GM12878 (cell line): Measurements from ENCODE around the gene SMCO1. TPM values are rescaled to one million over a fixed set of nuclear protein-coding genes. Genes with fewer than 3 reads are reported as not detected.

Experiments used
- ATAC-seq: fragments of 200-7000 bp; cut with Tn5 transposase; 3 replicates; pipeline ENCODE4 v1.9.1; 2020; ENCODE audit warnings: mild to moderate bottlenecking, moderate library complexity
- BruUV-seq: library from RNA; stranded (reverse); fragments of 400-500 nt; replicated peaks from 2 replicates; lab custom pipeline; 2021; lab: Mats Ljungman, UMichigan
- CTCF ChIA-PET: fragments of 300-600 bp; sonication (Branson Sonifier 250); formaldehyde crosslinking; extraction: SDS; loops from one replicate; lab custom pipeline; 2021; ENCODE audit warnings: inconsistent platforms; lab: Yijun Ruan, JAX
- POLR2A ChIA-PET: fragments of 350-600 bp; formaldehyde crosslinking; extraction: SDS; loops from one replicate; lab custom pipeline; 2021; ENCODE audit warnings: inconsistent platforms; lab: Charles Lee
- RAD21 ChIA-PET: fragments of 300-600 bp; sonication (Branson Sonifier 250); formaldehyde crosslinking; loops from one replicate; lab custom pipeline; 2023; ENCODE audit warnings: antibody characterized with exemption; ENCODE audit not compliant: unreplicated experiment; lab: Charles Lee
- SMC1A ChIA-PET: fragments of 300-600 bp; sonication (Branson Sonifier 250); formaldehyde crosslinking; loops from one replicate; lab custom pipeline; 2023; ENCODE audit not compliant: unreplicated experiment, uncharacterized antibody; lab: Charles Lee
- DNase-seq: peaks from one replicate; pipeline ENCODE4 v3.0.0-alpha.2; 2011; ENCODE audit warnings: low read depth, low spot score
- FAIRE-seq: peaks from 3 replicates; lab custom pipeline; 2011; peaks lifted over from hg19 to GRCh38; lab: Jason Lieb, UNC
- H2AFZ ChIP-seq: 2 replicates; pipeline ENCODE4 v1.6.0; 2011; ENCODE audit warnings: low read depth, low read length, control low read depth; ENCODE audit not compliant: control insufficient read depth
- H3K27ac ChIP-seq: 2 replicates; pipeline ENCODE4 v1.5.1; 2011; ENCODE audit warnings: control low read depth; ENCODE audit not compliant: control insufficient read depth, insufficient read depth
- H3K27me3 ChIP-seq, 2 experiments: replicated peaks in 1 of 2; 2 replicates each; pipeline versions ENCODE4 v1.6.0 to v1.6.1; 2011; ENCODE audit warnings: low read length in 1 of 2; ENCODE audit not compliant: control insufficient read depth in 2 of 2, insufficient read depth in 2 of 2
- H3K36me3 ChIP-seq, 2 experiments: 2 replicates each; pipeline ENCODE4 v1.5.1; 2011; ENCODE audit warnings: low read length in 1 of 2; ENCODE audit not compliant: control insufficient read depth in 2 of 2, insufficient read depth in 2 of 2
- H3K4me1 ChIP-seq: 2 replicates; pipeline ENCODE4 v1.6.1; 2011; ENCODE audit warnings: mild to moderate bottlenecking, low read length, moderate library complexity, mixed read lengths; ENCODE audit not compliant: control insufficient read depth, insufficient read depth
- H3K4me2 ChIP-seq: 2 replicates; pipeline ENCODE4 v1.6.0; 2011; ENCODE audit warnings: control low read depth; ENCODE audit not compliant: control insufficient read depth, insufficient read depth
- H3K4me3 ChIP-seq: fragments of 200-600 bp; sonication (generic); 2 replicates; pipeline ENCODE4 v1.5.1; 2016
- H3K79me2 ChIP-seq: 2 replicates; pipeline ENCODE4 v1.6.0; 2011; ENCODE audit warnings: low read length; ENCODE audit not compliant: control insufficient read depth, insufficient read depth
- H3K9ac ChIP-seq: 2 replicates; pipeline ENCODE4 v1.8.0; 2011; ENCODE audit warnings: low read length, control low read depth, mixed read lengths; ENCODE audit not compliant: control insufficient read depth, insufficient read depth
- H3K9me3 ChIP-seq: replicated peaks from 3 replicates; pipeline ENCODE4 v1.5.1; 2011; ENCODE audit warnings: mild to moderate bottlenecking, low read length; ENCODE audit not compliant: control insufficient read depth, insufficient read depth
- H4K20me1 ChIP-seq: 2 replicates; pipeline ENCODE4 v1.6.0; 2011; ENCODE audit not compliant: control insufficient read depth, insufficient read depth
- POLR2AphosphoS5 ChIP-seq: IDR thresholded peaks from 2 replicates; pipeline ENCODE4 v1.6.1; 2011; ENCODE audit warnings: mild to moderate bottlenecking, low read length, inconsistent platforms
- RUNX3 ChIP-seq: IDR thresholded peaks from 2 replicates; pipeline ENCODE4 v1.6.1; 2012; ENCODE audit warnings: low read length, inconsistent platforms
- SP1 ChIP-seq: IDR thresholded peaks from one replicate; pipeline ENCODE4 v1.6.1; 2011; ENCODE audit warnings: low read depth, low read length
- ZBED1 ChIP-seq: IDR thresholded peaks from 2 replicates; pipeline ENCODE4 v1.6.1; 2016; ENCODE audit warnings: borderline replicate concordance
- ZZZ3 ChIP-seq: IDR thresholded peaks from 2 replicates; pipeline ENCODE4 v1.6.1; 2011; ENCODE audit warnings: low read depth; ENCODE audit not compliant: control insufficient read depth, insufficient read length
- WGBS: methylation state at CpG from one replicate; pipeline ENCODE4 v1.1.6; 2016; ENCODE audit warnings: low lambda C conversion rate; ENCODE audit not compliant: insufficient replicate concordance, insufficient coverage; ENCODE audit errors: missing lambda C conversion rate; 5-methylcytosine and 5-hydroxymethylcytosine counted together
- in situ Hi-C: fragments of 300-500 bp; cut with MboI; formaldehyde crosslinking; loops from 9 replicates; pipeline ENCODE4 v1.14.3; 2018; ENCODE audit warnings: mixed read lengths
- intact Hi-C: fragments of 100-400 bp; cut with micrococcal nuclease; formaldehyde crosslinking; loops from one replicate; pipeline ENCODE4 v1.14.2; 2022; ENCODE audit not compliant: unreplicated experiment
- polyA plus RNA-seq, 11 experiments: library from polyadenylated mRNA; depleted of rRNA in 4 of 11; unstranded in 6 of 11; stranded (reverse) in 5 of 11; fragments of >200 nt; fragmentation: Nextera tagmentation in 4 of 11; fragmentation: Illumina TruSeq in 1 of 11; extraction: Ambion mirVana in 4 of 11; extraction: Trizol in 1 of 11; gene quantifications; 1 replicate in 1 of 11; 2 replicates in 10 of 11; pipeline versions ENCODE4 v1.2.1 to v1.2.3, GENCODE V29; 2011 to 2016; ENCODE audit warnings: inconsistent platforms in 2 of 11, missing spikeins in 2 of 11, low read depth in 1 of 11
- total RNA-seq, 4 experiments: library from RNA; depleted of rRNA in 3 of 4; stranded (reverse); fragments of >200 nt in 3 of 4; fragmentation: Illumina TruSeq in 1 of 4; extraction: Trizol in 1 of 4; gene quantifications; 2 replicates each; pipeline versions ENCODE4 v1.2.1 to v1.2.3, GENCODE V29; 2013 to 2021
- TF ChIP-seq, protein P1 (sequence below): fragments of 450-650 bp; IDR thresholded peaks from 2 replicates; pipeline ENCODE4 v1.6.1; 2016; ENCODE audit warnings: mild to moderate bottlenecking

SMCO1 gene
- total and polyA plus RNA-seq, 10 of the 15 experiments (the other 5 are each of a cell fraction or from before 2014, with no cell fraction given): 0.05 TPM; not detected in 9

DNA sequence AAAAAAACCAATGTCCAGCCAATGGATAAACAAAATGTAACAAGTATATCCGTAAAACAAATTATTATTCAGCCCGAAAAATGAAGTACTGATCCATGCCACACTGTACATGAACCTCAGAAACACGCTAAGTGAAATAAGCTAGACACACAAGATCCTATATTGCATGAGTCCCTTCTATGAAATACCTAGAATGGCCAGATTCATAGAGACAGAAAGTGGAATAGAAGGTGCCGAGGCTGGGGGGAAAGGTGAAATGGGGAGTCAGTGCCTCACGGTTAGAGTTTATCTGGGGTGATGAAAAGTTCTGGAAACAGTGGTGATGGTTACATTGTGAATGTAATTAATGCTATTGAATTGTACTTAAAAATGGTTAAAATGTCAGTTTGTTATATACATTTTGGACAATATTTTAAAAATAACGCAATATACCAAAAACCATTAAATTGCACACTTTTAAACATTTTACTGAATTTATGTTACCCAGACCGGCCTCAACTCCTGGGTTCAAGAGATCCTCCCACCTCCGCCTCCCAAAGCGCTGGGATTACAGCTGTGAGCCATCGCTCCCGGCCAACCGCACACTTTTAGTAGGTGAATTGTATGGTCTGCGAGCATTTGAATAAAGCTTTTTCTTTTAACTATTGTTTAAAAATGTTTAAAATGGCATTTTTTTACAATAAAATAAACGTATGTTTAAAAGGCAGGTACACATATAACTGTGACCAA lies 13.7 kb downstream of the SMCO1 start:
- H3K4me2 ChIP-seq: peak overlapping the region; percentile 11; the same call in 1 of the 2 replicates
- H3K79me2 ChIP-seq: peaks cover 68% of the 10 kb centered on the region
- H4K20me1 ChIP-seq: 0 out of 2 replicates have a peak, but pooled peaks cover 3% of the 10 kb centered on the region
- peak overlapping the region; percentile 99 for H3K4me3 ChIP-seq
- peaks cover under 1% of the 10 kb centered on the region; the same call in 2 of the 3 replicates for H3K9me3 ChIP-seq
- intact Hi-C loops (loop anchor here (5.0 kb wide), 1 partner anchor 59 kb away; no protein-coding TSS in a partner anchor), in situ Hi-C loops (no loop called here)
- ChIA-PET RAD21 (interaction anchor here (1.0 to 1.2 kb wide), 2 partner anchors 21 to 37 kb away, joined by 3 to 4 read pairs; no protein-coding TSS in a partner anchor), POLR2A (interaction anchor here (0.6 to 1.7 kb wide), 8 partner anchors 14 to 246 kb away, joined by 3 to 8 read pairs (median 6); no protein-coding TSS in a partner anchor), SMC1A (interaction anchor here (0.7 to 1.4 kb wide), 4 partner anchors 14 to 249 kb away, joined by 3 to 5 read pairs (median 4); no protein-coding TSS in a partner anchor), CTCF (interaction anchor here (0.7 kb wide), 1 partner anchor 21 kb away, joined by 3 read pairs; no protein-coding TSS in a partner anchor)
- no peaks in the 10 kb centered on the region for H3K27me3 ChIP-seq
- no peaks in the 10 kb centered on the region for H3K4me1 ChIP-seq
- H2AFZ ChIP-seq: no peak overlapping the region
- under 1% methylated on average over 14 of the region's 14 CpGs for WGBS
- FAIRE-seq: no peak
- peak overlapping the region; percentile 96 for H3K9ac ChIP-seq
- peak; percentile 20 for ATAC-seq
- peak overlapping the region; percentile 99 for H3K27ac ChIP-seq
- TF ChIP-seq POLR2AphosphoS5: peak; percentile 28; the same call in 1 of the 2 replicates
- peak; percentile 14; the same call in 1 of the 2 replicates for TF ChIP-seq ZBED1
- TF ChIP-seq SP1: no peak
- TF ChIP-seq RUNX3: peak; percentile 34; the same call in 1 of the 2 replicates
- no peak for TF ChIP-seq ZZZ3
- TF ChIP-seq, protein P1, sequence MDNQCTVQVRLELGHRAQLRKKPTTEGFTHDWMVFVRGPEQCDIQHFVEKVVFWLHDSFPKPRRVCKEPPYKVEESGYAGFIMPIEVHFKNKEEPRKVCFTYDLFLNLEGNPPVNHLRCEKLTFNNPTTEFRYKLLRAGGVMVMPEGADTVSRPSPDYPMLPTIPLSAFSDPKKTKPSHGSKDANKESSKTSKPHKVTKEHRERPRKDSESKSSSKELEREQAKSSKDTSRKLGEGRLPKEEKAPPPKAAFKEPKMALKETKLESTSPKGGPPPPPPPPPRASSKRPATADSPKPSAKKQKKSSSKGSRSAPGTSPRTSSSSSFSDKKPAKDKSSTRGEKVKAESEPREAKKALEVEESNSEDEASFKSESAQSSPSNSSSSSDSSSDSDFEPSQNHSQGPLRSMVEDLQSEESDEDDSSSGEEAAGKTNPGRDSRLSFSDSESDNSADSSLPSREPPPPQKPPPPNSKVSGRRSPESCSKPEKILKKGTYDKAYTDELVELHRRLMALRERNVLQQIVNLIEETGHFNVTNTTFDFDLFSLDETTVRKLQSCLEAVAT: 0 out of 2 replicates have a peak, but pooled peaks have one; percentile 9
- H3K36me3 ChIP-seq: peaks cover 0 to 8% of the 10 kb centered on the region in 2 experiments; a peak in 2 of 4 replicates
- no TSS peak for BruUV-seq
- DNase-seq: no peak
